Mammary epithelial cell (primary cell): ENCODE data around the gene ZFHX3.

ENCODE experiments used
- CTCF ChIP-seq, 2 donors: IDR thresholded peaks in 1 of 2; conservative IDR thresholded peaks in 1 of 2; 2 replicates each; pipeline ENCODE4 v1.5.1; 2011 to 2012; ENCODE audit warnings: inconsistent platforms in 2 of 2, low read length in 2 of 2, mild to moderate bottlenecking in 2 of 2, control low read depth in 1 of 2, low read depth in 1 of 2; ENCODE audit not compliant: insufficient read depth in 1 of 2; ENCODE audit errors: extremely low read depth in 1 of 2
- EZH2 ChIP-seq: IDR thresholded peaks from 2 replicates; pipeline ENCODE4 v1.6.1; 2012; ENCODE audit warnings: low read length, inconsistent platforms, borderline replicate concordance

DNA sequence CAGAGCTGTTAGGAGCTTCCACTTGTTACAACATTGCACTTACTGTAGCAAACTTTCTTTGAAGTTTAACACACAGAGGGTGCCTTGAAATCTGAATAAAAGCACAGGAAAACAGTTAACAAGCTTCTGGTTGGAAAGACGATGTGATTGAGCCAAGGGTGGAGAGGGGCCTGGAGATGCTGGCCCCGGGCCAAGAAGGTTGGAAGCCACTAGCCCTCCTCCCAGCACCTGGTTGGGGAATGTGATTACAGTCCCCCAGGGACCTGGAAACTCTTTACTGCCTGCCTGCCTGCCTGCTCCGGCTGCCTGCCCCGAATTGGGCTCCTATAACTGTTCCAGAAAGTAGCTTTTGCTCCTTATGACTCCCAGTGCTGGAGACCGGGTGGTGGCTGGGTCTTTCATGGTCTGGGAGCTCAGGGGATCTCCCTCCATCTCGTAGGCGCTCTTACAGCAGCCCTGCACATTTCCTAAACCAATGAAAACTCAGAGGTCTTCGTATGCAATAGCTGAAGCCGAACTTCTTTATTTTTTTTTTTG, 48.0 kb upstream of the ZFHX3 start:
- no peak for TF ChIP-seq CTCF (conservative IDR thresholded peaks at IDR 0.05 in 1 of 2, IDR thresholded peaks at IDR 0.05 in 1 of 2; ENCODE audit: extremely low read depth in 1 of 2, insufficient read depth in 1 of 2, low read depth in 1 of 2, low read length in 2 of 2)
- no peak for TF ChIP-seq EZH2
